IMR-90 (cell line): ENCODE measurements around the gene TSPAN19. TPM values are rescaled to one million over a fixed set of nuclear protein-coding genes. Genes with fewer than 3 reads are reported as not detected.

Source experiments
- ATAC-seq: fragments of 200-7000 bp; cut with Tn5 transposase; 2 replicates; pipeline ENCODE4 v1.9.1; 2020; ENCODE audit warnings: low read depth, mild to moderate bottlenecking, moderate library complexity
- BruUV-seq: library from RNA; stranded (reverse); fragments of 400-500 nt; replicated peaks from 2 replicates; lab custom pipeline; 2021; lab: Mats Ljungman, UMichigan
- CTCF ChIA-PET: fragments of 300-600 bp; formaldehyde crosslinking; extraction: SDS; loops from one replicate; lab custom pipeline; 2021; ENCODE audit warnings: antibody characterized with exemption; lab: Yijun Ruan, JAX
- POLR2A ChIA-PET: fragments of 300-600 bp; sonication (Branson Sonifier 250); formaldehyde crosslinking; loops from one replicate; lab custom pipeline; 2022; ENCODE audit warnings: antibody characterized with exemption; ENCODE audit not compliant: unreplicated experiment; lab: Charles Lee
- DNase-seq: peaks from one replicate; pipeline ENCODE4 v3.0.0; 2013
- H2AFZ ChIP-seq: replicated peaks from 2 replicates; pipeline ENCODE3; 2013; ENCODE audit warnings: low read length, mild to moderate bottlenecking; ENCODE audit not compliant: poor library complexity
- H2AK5ac ChIP-seq: 2 replicates; pipeline ENCODE4 v1.6.1; 2013; ENCODE audit warnings: low read depth, low read length, inconsistent platforms
- H2AK9ac ChIP-seq: replicated peaks from 2 replicates; pipeline ENCODE3; 2013; ENCODE audit warnings: mild to moderate bottlenecking, low read depth, low read length, moderate library complexity; ENCODE audit not compliant: poor library complexity
- H2BK120ac ChIP-seq: 2 replicates; pipeline ENCODE4 v1.6.1; 2013; ENCODE audit warnings: low read depth, low read length, inconsistent platforms
- H2BK15ac ChIP-seq: 3 replicates; pipeline ENCODE4 v1.6.1; 2013; ENCODE audit warnings: low read depth, low read length, inconsistent platforms
- H2BK20ac ChIP-seq: 2 replicates; pipeline ENCODE4 v1.6.1; 2013; ENCODE audit warnings: low read depth, mild to moderate bottlenecking, inconsistent platforms, low read length, moderate library complexity
- H2BK5ac ChIP-seq: 2 replicates; pipeline ENCODE4 v1.6.1; 2013; ENCODE audit warnings: mild to moderate bottlenecking, low read depth, low read length, inconsistent platforms; ENCODE audit not compliant: poor library complexity, severe bottlenecking
- H3K14ac ChIP-seq: replicated peaks from 2 replicates; pipeline ENCODE4 v1.6.1; 2013; ENCODE audit warnings: low read depth, low read length, inconsistent platforms
- H3K18ac ChIP-seq: 2 replicates; pipeline ENCODE4 v1.6.1; 2013; ENCODE audit warnings: low read depth, low read length, control low read depth
- H3K23ac ChIP-seq: 2 replicates; pipeline ENCODE4 v1.6.1; 2013; ENCODE audit warnings: low read depth, low read length, inconsistent platforms
- H3K27ac ChIP-seq: 2 replicates; pipeline ENCODE4 v1.5.1; 2013; ENCODE audit warnings: mild to moderate bottlenecking, control low read depth, low read length; ENCODE audit not compliant: insufficient read depth
- H3K27me3 ChIP-seq: 2 replicates; pipeline ENCODE4 v1.6.1; 2013; ENCODE audit warnings: low read length; ENCODE audit not compliant: control insufficient read depth, insufficient read depth
- H3K36me3 ChIP-seq: 2 replicates; pipeline ENCODE4 v1.6.1; 2013; ENCODE audit warnings: low read length, mixed read lengths; ENCODE audit not compliant: control insufficient read depth, insufficient read depth
- H3K4ac ChIP-seq: 2 replicates; pipeline ENCODE4 v1.6.1; 2013; ENCODE audit warnings: low read depth, low read length, inconsistent platforms
- H3K4me1 ChIP-seq: 2 replicates; pipeline ENCODE4 v1.6.1; 2013; ENCODE audit warnings: low read length, mixed read lengths; ENCODE audit not compliant: control insufficient read depth, insufficient read depth
- H3K4me2 ChIP-seq: 2 replicates; pipeline ENCODE4 v1.6.1; 2013; ENCODE audit warnings: low read depth, mild to moderate bottlenecking, control low read depth, low read length, moderate library complexity
- H3K4me3 ChIP-seq: 2 replicates; pipeline ENCODE4 v1.5.1; 2013; ENCODE audit warnings: low read depth, mild to moderate bottlenecking, control low read depth, low read length, moderate library complexity; ENCODE audit not compliant: insufficient read depth
- H3K56ac ChIP-seq: 2 replicates; pipeline ENCODE4 v1.6.1; 2013; ENCODE audit warnings: low read length, inconsistent platforms; ENCODE audit not compliant: insufficient read depth; ENCODE audit errors: extremely low read depth
- H3K79me1 ChIP-seq, 2 experiments: 2 replicates each; pipeline ENCODE4 v1.6.1; 2013; ENCODE audit warnings: low read length in 2 of 2, inconsistent platforms in 1 of 2, low read depth in 1 of 2
- H3K9ac ChIP-seq: 2 replicates; pipeline ENCODE4 v1.6.1; 2013; ENCODE audit warnings: low read depth, low read length, control low read depth
- H3K9me1 ChIP-seq: 2 replicates; pipeline ENCODE4 v1.6.1; 2013; ENCODE audit warnings: low read length, inconsistent platforms; ENCODE audit not compliant: insufficient read depth
- H3K9me3 ChIP-seq: 2 replicates; pipeline ENCODE4 v1.6.1; 2013; ENCODE audit warnings: low read length; ENCODE audit not compliant: control insufficient read depth, insufficient read depth
- H4K20me1 ChIP-seq: 2 replicates; pipeline ENCODE4 v1.6.1; 2013; ENCODE audit warnings: low read length, inconsistent platforms; ENCODE audit not compliant: insufficient read depth
- H4K5ac ChIP-seq: 2 replicates; pipeline ENCODE4 v1.6.1; 2013; ENCODE audit warnings: mild to moderate bottlenecking, low read depth, low read length, control low read depth
- H4K8ac ChIP-seq, 2 experiments: 2 replicates each; pipeline ENCODE4 v1.6.1; 2013; ENCODE audit warnings: low read depth in 2 of 2, low read length in 2 of 2, control low read depth in 1 of 2, inconsistent platforms in 1 of 2
- H4K91ac ChIP-seq: 2 replicates; pipeline ENCODE4 v1.6.1; 2013; ENCODE audit warnings: low read depth, low read length, inconsistent platforms; ENCODE audit not compliant: insufficient read depth
- BHLHE40 ChIP-seq: fragments of 150-350 bp; IDR thresholded peaks from 2 replicates; pipeline ENCODE4 v1.6.1; 2016; ENCODE audit warnings: mild to moderate bottlenecking, low read depth, low read length
- CEBPB ChIP-seq: IDR thresholded peaks from 2 replicates; pipeline ENCODE4 v1.6.1; 2012; ENCODE audit warnings: low read depth, low read length, improper control_type of control experiment
- CHD1 ChIP-seq: IDR thresholded peaks from 2 replicates; pipeline ENCODE4 v1.6.1; 2012; ENCODE audit warnings: low read depth, low read length, improper control_type of control experiment
- ELK1 ChIP-seq: fragments of 150-350 bp; IDR thresholded peaks from 2 replicates; pipeline ENCODE4 v1.6.1; 2016; ENCODE audit warnings: low read depth, mild to moderate bottlenecking, low read length, moderate library complexity, borderline replicate concordance
- FOS ChIP-seq: fragments of 150-350 bp; IDR thresholded peaks from 2 replicates; pipeline ENCODE4 v1.6.1; 2016; ENCODE audit warnings: low read depth, low read length
- MAFK ChIP-seq: IDR thresholded peaks from 2 replicates; pipeline ENCODE4 v1.6.1; 2012; ENCODE audit warnings: low read depth, low read length, improper control_type of control experiment
- MAZ ChIP-seq: IDR thresholded peaks from 2 replicates; pipeline ENCODE4 v1.6.1; 2012; ENCODE audit warnings: low read depth, mild to moderate bottlenecking, low read length, improper control_type of control experiment, moderate library complexity, borderline replicate concordance
- MXI1 ChIP-seq: IDR thresholded peaks from 2 replicates; pipeline ENCODE4 v1.6.1; 2012; ENCODE audit warnings: low read depth, mild to moderate bottlenecking, low read length, moderate library complexity, borderline replicate concordance
- NFE2L2 ChIP-seq: fragments of 150-350 bp; IDR thresholded peaks from 2 replicates; pipeline ENCODE4 v1.6.1; 2016; ENCODE audit warnings: low read depth, mild to moderate bottlenecking, low read length
- POLR2A ChIP-seq: IDR thresholded peaks from 2 replicates; pipeline ENCODE4 v1.6.1; 2012; ENCODE audit warnings: mild to moderate bottlenecking, low read depth, low read length
- RAD21 ChIP-seq: IDR thresholded peaks from 2 replicates; pipeline ENCODE4 v1.6.1; 2012; ENCODE audit warnings: low read length, improper control_type of control experiment
- RFX5 ChIP-seq: IDR thresholded peaks from 2 replicates; pipeline ENCODE4 v1.8.0; 2012; ENCODE audit warnings: low read depth, mild to moderate bottlenecking, low read length, moderate library complexity
- SMC3 ChIP-seq: fragments of 150-350 bp; IDR thresholded peaks from 2 replicates; pipeline ENCODE4 v1.6.1; 2016; ENCODE audit warnings: low read depth, mild to moderate bottlenecking, antibody characterized with exemption, low read length, moderate library complexity
- USF2 ChIP-seq: fragments of 150-350 bp; IDR thresholded peaks from 2 replicates; pipeline ENCODE4 v1.6.1; 2017; ENCODE audit warnings: mild to moderate bottlenecking, antibody characterized with exemption, low read length, low read depth
- WGBS, 2 experiments: methylation state at CpG; one replicate each; pipeline versions ENCODE4 v1.1.5 to v1.1.7; 2013; ENCODE audit warnings: missing lambda C conversion rate in 2 of 2; ENCODE audit not compliant: insufficient read length in 1 of 2; ENCODE audit errors: extremely low coverage in 2 of 2; 5-methylcytosine and 5-hydroxymethylcytosine counted together
- dilution Hi-C: fragments of 300-500 bp; cut with HindIII; formaldehyde crosslinking; loops from one replicate; pipeline ENCODE4 v1.14.3; 2018; ENCODE audit warnings: low sequenced_read_pairs; ENCODE audit not compliant: unreplicated experiment
- in situ Hi-C: fragments of 300-500 bp; cut with MboI; formaldehyde crosslinking; loops from 3 replicates; pipeline ENCODE4 v1.14.3; 2019; ENCODE audit warnings: low sequenced_read_pairs, inconsistent platforms, mixed read lengths
- intact Hi-C: fragments of 100-400 bp; cut with micrococcal nuclease; formaldehyde crosslinking; loops from 2 replicates; pipeline ENCODE4 v1.10.0; 2022
- polyA plus RNA-seq, 3 experiments: library from polyadenylated mRNA; depleted of rRNA; stranded (reverse); fragments of >200 nt; gene quantifications; 2 replicates each; pipeline ENCODE4 v1.2.3, GENCODE V29; 2012; ENCODE audit warnings: low replicate concordance in 1 of 3
- total RNA-seq: library from RNA; depleted of rRNA; stranded (reverse); fragments of >200 nt; gene quantifications from 2 replicates; pipeline ENCODE4 v1.2.3, GENCODE V29; 2012

The TSPAN19 gene
- total and polyA plus RNA-seq, 2 of the 4 experiments (the other 2 are of a cell fraction), result not detected

GRCh38 chr12:85017133-85017532 is 18.9 kb downstream of the TSPAN19 start:
- dilution Hi-C loops, result no loop called here
- H2AK5ac ChIP-seq, result no peak overlapping the region
- no TSS peak for BruUV-seq
- in situ Hi-C loops, result no loop called here
- H3K36me3 ChIP-seq, result no peaks in the 10 kb centered on the region
- peak overlapping the region; percentile 52; the same call in 1 of the 2 replicates for H3K4ac ChIP-seq
- H3K27ac ChIP-seq, result no peak overlapping the region; the same call in 1 of the 2 replicates
- H3K4me1 ChIP-seq, result peaks cover 2% of the 10 kb centered on the region; the same call in 1 of the 2 replicates
- POLR2A ChIA-PET, result no interaction called here
- H3K79me1 ChIP-seq, result no peaks in the 10 kb centered on the region
- peak overlapping the region; percentile 72; the same call in 1 of the 2 replicates for H4K5ac ChIP-seq
- no peak overlapping the region for H3K9ac ChIP-seq
- H4K8ac ChIP-seq, result peak overlapping the region in 1 of 2 experiments; percentile 84; a peak in 2 of 4 replicates
- no peaks in the 10 kb centered on the region for H3K27me3 ChIP-seq
- H4K20me1 ChIP-seq, result no peaks in the 10 kb centered on the region
- H2AFZ ChIP-seq, result peak overlapping the region; percentile 67
- H3K4me2 ChIP-seq, result no peak overlapping the region
- H3K56ac ChIP-seq, result no peak overlapping the region
- peak overlapping the region; percentile 47; the same call in 1 of the 3 replicates for H2BK15ac ChIP-seq
- no peak overlapping the region for H3K23ac ChIP-seq
- WGBS, 2 experiments, result no CpG with 5 or more reads among the region's 3 CpGs
- H2AK9ac ChIP-seq, result no peak overlapping the region
- TF ChIP-seq CEBPB, result no peak
- no peak for TF ChIP-seq ELK1
- no peak for TF ChIP-seq POLR2A
- TF ChIP-seq MAFK, result no peak
- TF ChIP-seq USF2, result no peak
- no peak for TF ChIP-seq MXI1
- no peak for TF ChIP-seq MAZ
- no peak for TF ChIP-seq BHLHE40
- no peak for TF ChIP-seq NFE2L2
- no peak for TF ChIP-seq RAD21
- TF ChIP-seq SMC3, result no peak
- no peak for TF ChIP-seq CHD1
- TF ChIP-seq RFX5, result no peak
- TF ChIP-seq FOS, result no peak
- peak overlapping the region; percentile 95 for H2BK20ac ChIP-seq
- peak overlapping the region; percentile 36 for H2BK5ac ChIP-seq
- H4K91ac ChIP-seq, result 0 out of 2 replicates have a peak overlapping the region, but pooled peaks have one; percentile 38
- H3K4me3 ChIP-seq, result no peak overlapping the region
- ATAC-seq, result no peak
- no peaks in the 10 kb centered on the region for H3K9me1 ChIP-seq
- CTCF ChIA-PET, result no interaction called here
- peak overlapping the region; percentile 68; the same call in 1 of the 2 replicates for H3K18ac ChIP-seq
- no peak overlapping the region; the same call in 1 of the 2 replicates for H3K14ac ChIP-seq
- intact Hi-C loops, result no loop called here
- DNase-seq, result no peak
- peak overlapping the region; percentile 72; the same call in 1 of the 2 replicates for H2BK120ac ChIP-seq
- H3K9me3 ChIP-seq, result no peaks in the 10 kb centered on the region
